OCI-LY1 (cell line): ENCODE results near the gene XRRA1.
"Not testable (repeated sequence)": the region's sequence is repeated elsewhere in the genome, so short reads cannot be mapped to it uniquely, and the experiment has no call there.

Experiments used
- H2AFZ ChIP-seq: fragments of 200-600 bp; sonication (generic), shearing (Covaris generic); 2 replicates; pipeline ENCODE4 v1.6.0; 2014; ENCODE audit warnings: antibody characterized with exemption, mild to moderate bottlenecking, low read length
- H3F3A ChIP-seq: fragments of 200-600 bp; sonication (generic), shearing (Covaris generic); 2 replicates; pipeline ENCODE4 v1.6.0; 2014; ENCODE audit warnings: mild to moderate bottlenecking, antibody characterized with exemption, low read length, moderate library complexity; ENCODE audit not compliant: insufficient read depth
- H3K27ac ChIP-seq: fragments of 200-600 bp; sonication (generic); 2 replicates; pipeline ENCODE4 v1.5.1; 2014; ENCODE audit warnings: low read length, mixed run types, mild to moderate bottlenecking, low read depth; ENCODE audit not compliant: poor library complexity, severe bottlenecking
- H3K27me3 ChIP-seq: fragments of 200-600 bp; sonication (generic); 2 replicates; pipeline ENCODE4 v1.6.0; 2014; ENCODE audit warnings: antibody characterized with exemption, mild to moderate bottlenecking, low read length, moderate library complexity; ENCODE audit not compliant: insufficient read depth
- H3K36me3 ChIP-seq: fragments of 200-600 bp; sonication (generic); 2 replicates; pipeline ENCODE4 v1.6.1; 2014; ENCODE audit warnings: mild to moderate bottlenecking, antibody characterized with exemption, low read length, moderate library complexity, mixed read lengths; ENCODE audit not compliant: insufficient read depth
- H3K4me1 ChIP-seq: fragments of 200-600 bp; sonication (generic); 2 replicates; pipeline ENCODE4 v1.5.1; 2014; ENCODE audit warnings: mild to moderate bottlenecking, low read length, moderate library complexity; ENCODE audit not compliant: insufficient read depth, severe bottlenecking
- H3K4me2 ChIP-seq: fragments of 200-600 bp; sonication (generic), shearing (Covaris generic); 2 replicates; pipeline ENCODE4 v1.6.1; 2014; ENCODE audit warnings: low read length
- H3K4me3 ChIP-seq: fragments of 200-600 bp; sonication (generic); 2 replicates; pipeline ENCODE4 v1.5.1; 2014; ENCODE audit warnings: low read length, low read depth, mild to moderate bottlenecking, mixed read lengths; ENCODE audit not compliant: poor library complexity, severe bottlenecking
- H3K79me2 ChIP-seq: fragments of 200-600 bp; shearing (Covaris generic); 2 replicates; pipeline ENCODE4 v1.6.1; 2016; ENCODE audit warnings: mixed run types, low read length, mixed read lengths; ENCODE audit not compliant: insufficient read depth
- H3K9ac ChIP-seq: fragments of 200-600 bp; sonication (generic), shearing (Covaris generic); 2 replicates; pipeline ENCODE4 v1.6.1; 2014; ENCODE audit warnings: mild to moderate bottlenecking, low read length, mixed read lengths
- H3K9me2 ChIP-seq: fragments of 200-600 bp; sonication (generic), shearing (Covaris generic); 2 replicates; pipeline ENCODE4 v1.6.1; 2014; ENCODE audit warnings: low read depth, mild to moderate bottlenecking, low read length, mixed read lengths
- H3K9me3 ChIP-seq: fragments of 200-600 bp; shearing (Covaris generic); 2 replicates; pipeline ENCODE4 v1.6.1; 2014; ENCODE audit warnings: low read length, mixed read lengths
- H4K20me1 ChIP-seq: fragments of 200-600 bp; sonication (generic), shearing (Covaris generic); 2 replicates; pipeline ENCODE4 v1.6.0; 2016; ENCODE audit warnings: mild to moderate bottlenecking, low read length; ENCODE audit not compliant: insufficient read depth
- CTCF ChIP-seq: fragments of 200-600 bp; sonication (generic), shearing (Covaris generic); IDR thresholded peaks from 2 replicates; pipeline ENCODE4 v1.5.1; 2017; ENCODE audit warnings: mild to moderate bottlenecking, antibody characterized with exemption, low read length, moderate library complexity, mixed read lengths
- EZH2 ChIP-seq: fragments of 200-600 bp; sonication (generic), shearing (Covaris generic); IDR thresholded peaks from 2 replicates; pipeline ENCODE4 v1.8.0; 2017; ENCODE audit warnings: borderline replicate concordance, mixed run types, mild to moderate bottlenecking, antibody characterized with exemption, low read length, moderate library complexity, mixed read lengths

XRRA1 gene

GRCh38 chr11:74896311-74896710, 52.6 kb downstream of the XRRA1 start:
- Histone ChIP-seq H3K27ac (no peak overlapping the region), H3K9me2 (no peaks in the 10 kb centered on the region), H3K9ac (no peak overlapping the region), H4K20me1 (no peaks in the 10 kb centered on the region), H3K27me3 (no peaks in the 10 kb centered on the region), H3K4me2 (no peak overlapping the region), H2AFZ (no peak overlapping the region), H3K9me3 (no peaks in the 10 kb centered on the region), H3K79me2 (no peaks in the 10 kb centered on the region), H3K36me3 (peaks cover 10% of the 10 kb centered on the region), H3K4me1 (no peaks in the 10 kb centered on the region), H3K4me3 (no peak overlapping the region), H3F3A (no peaks in the 10 kb centered on the region)
- TF ChIP-seq EZH2, result no peak
- no peak for TF ChIP-seq CTCF

- Histone ChIP-seq H3K79me2 (no peaks in the 10 kb centered on the region), H3F3A (no peaks in the 10 kb centered on the region), H4K20me1 (no peaks in the 10 kb centered on the region), H3K27me3 (no peaks in the 10 kb centered on the region), H3K36me3 (peaks cover 10% of the 10 kb centered on the region), H3K4me3 (no peak overlapping the region), H3K27ac (no peak overlapping the region), H3K4me1 (no peaks in the 10 kb centered on the region), H3K9me3 (no peaks in the 10 kb centered on the region), H3K4me2 (no peak overlapping the region), H3K9ac (no peak overlapping the region), H2AFZ (no peak overlapping the region), H3K9me2 (no peaks in the 10 kb centered on the region)
- no peak for TF ChIP-seq CTCF
- no peak for TF ChIP-seq EZH2
Measured at GRCh38 chr11:74895340-74896116, 53.4 kb downstream of the XRRA1 start.

- H3K27ac ChIP-seq, H2AFZ ChIP-seq, H3K4me1 ChIP-seq, H3K4me3 ChIP-seq, H3K27me3 ChIP-seq, H3K9me3 ChIP-seq, H4K20me1 ChIP-seq, H3K9ac ChIP-seq, H3F3A ChIP-seq, H3K9me2 ChIP-seq, H3K4me2 ChIP-seq, H3K79me2 ChIP-seq: not testable (repeated sequence)
- peaks cover 10% of the 10 kb centered on the region; the same call in 1 of the 2 replicates for H3K36me3 ChIP-seq
Measured at GRCh38 chr11:74893015-74893414, 55.9 kb downstream of the XRRA1 start.

- H3K27me3 ChIP-seq, result no peaks in the 10 kb centered on the region
- H3K4me1 ChIP-seq, result no peaks in the 10 kb centered on the region
- peaks cover 6% of the 10 kb centered on the region; the same call in 1 of the 2 replicates for H3K9me3 ChIP-seq
- no peaks in the 10 kb centered on the region for H3F3A ChIP-seq
- TF ChIP-seq CTCF, result peak; percentile 43; the same call in 1 of the 2 replicates
- no peak for TF ChIP-seq EZH2
- no peak overlapping the region for H3K27ac ChIP-seq
- peaks cover 22% of the 10 kb centered on the region for H3K36me3 ChIP-seq
- H3K79me2 ChIP-seq, result no peaks in the 10 kb centered on the region
- H3K9ac ChIP-seq, result no peak overlapping the region
- H2AFZ ChIP-seq, result no peak overlapping the region
- no peaks in the 10 kb centered on the region for H3K9me2 ChIP-seq
- H3K4me3 ChIP-seq, result no peak overlapping the region
- H4K20me1 ChIP-seq, result no peaks in the 10 kb centered on the region
- H3K4me2 ChIP-seq, result no peak overlapping the region
Measured at GRCh38 chr11:74877132-74877531, 71.8 kb downstream of the XRRA1 start.
